K562 (cell line): Measurements from ENCODE around the gene PSRC1. TPM values are rescaled to one million over a fixed set of nuclear protein-coding genes. Genes with fewer than 3 reads are reported as not detected.

Experiments
- BRF1 ChIP-seq: IDR thresholded peaks from 3 replicates; pipeline ENCODE4 v1.6.1; 2011; ENCODE audit warnings: borderline replicate concordance, mild to moderate bottlenecking; ENCODE audit not compliant: insufficient read length; ENCODE audit errors: extremely low read depth
- CBX3 ChIP-seq, 2 experiments: IDR thresholded peaks; 1 replicate in 1 of 2; 2 replicates in 1 of 2; pipeline ENCODE4 v1.6.1; 2012; ENCODE audit warnings: inconsistent platforms in 2 of 2, low read length in 2 of 2, borderline replicate concordance in 1 of 2, control low read depth in 1 of 2
- CHCHD3 ChIP-seq: fragments of 250-450 bp; sonication (Bioruptor Pico); IDR thresholded peaks from 2 replicates; pipeline ENCODE4 v2.1.2; 2022; ENCODE audit warnings: mild to moderate bottlenecking
- CHD2 ChIP-seq: IDR thresholded peaks from 2 replicates; pipeline ENCODE4 v1.6.1; 2011; ENCODE audit warnings: low read depth, low read length
- KAT7 ChIP-seq: sonication (generic); formaldehyde crosslinking; IDR thresholded peaks from 2 replicates; pipeline ENCODE4 v1.8.0; 2022; ENCODE audit warnings: missing genetic modification reagents, mild to moderate bottlenecking, borderline replicate concordance
- KLF13 ChIP-seq: fragments of 450-650 bp; IDR thresholded peaks from 2 replicates; pipeline ENCODE4 v1.6.1; 2016; ENCODE audit warnings: missing genetic modification characterization, low read depth, mild to moderate bottlenecking, missing compliant biosample characterization, moderate library complexity, borderline replicate concordance
- MED1 ChIP-seq: sonication (generic); formaldehyde crosslinking; IDR thresholded peaks from 2 replicates; pipeline ENCODE4 v1.8.1; 2023; ENCODE audit warnings: missing genetic modification reagents, borderline replicate concordance
- PHF21A ChIP-seq: fragments of 450-650 bp; IDR thresholded peaks from 2 replicates; pipeline ENCODE4 v1.6.1; 2017; ENCODE audit warnings: low read depth, borderline replicate concordance
- SIN3A ChIP-seq, 2 experiments: fragments of 150-350 bp in 1 of 2; IDR thresholded peaks; 2 replicates each; pipeline ENCODE4 v1.6.1; 2011 to 2016; ENCODE audit warnings: borderline replicate concordance in 2 of 2, low read depth in 2 of 2, low read length in 2 of 2, mild to moderate bottlenecking in 2 of 2, moderate library complexity in 2 of 2; ENCODE audit not compliant: control insufficient read depth in 1 of 2
- SPI1 ChIP-seq: IDR thresholded peaks from 2 replicates; pipeline ENCODE4 v1.6.1; 2011; ENCODE audit warnings: low read depth, low read length, control low read depth, borderline replicate concordance
- TCFL5 ChIP-seq: fragments of 250-450 bp; sonication (Bioruptor Pico); conservative IDR thresholded peaks from 2 replicates; pipeline ENCODE4 v1.6.1; 2021; ENCODE audit warnings: mild to moderate bottlenecking, moderate library complexity, matching md5 sums
- TSC22D4 ChIP-seq: fragments of 450-650 bp; IDR thresholded peaks from 2 replicates; pipeline ENCODE4 v1.6.1; 2016; ENCODE audit warnings: missing genetic modification characterization, missing biosample characterization, control low read depth
- ZBTB1 ChIP-seq: sonication (generic); formaldehyde crosslinking; IDR thresholded peaks from 2 replicates; pipeline ENCODE4 v1.8.1; 2023; ENCODE audit warnings: missing genetic modification reagents, low read depth, mild to moderate bottlenecking, borderline replicate concordance
- ZFX ChIP-seq: sonication (generic); formaldehyde crosslinking; IDR thresholded peaks from 2 replicates; pipeline ENCODE4 v1.8.0; 2022; ENCODE audit warnings: mild to moderate bottlenecking, missing genetic modification reagents, moderate library complexity
- ZNF124 ChIP-seq: sonication (generic); formaldehyde crosslinking; IDR thresholded peaks from 2 replicates; pipeline ENCODE4 v1.8.1; 2022; ENCODE audit warnings: missing genetic modification reagents
- ZNF717 ChIP-seq: fragments of 250-450 bp; sonication (Bioruptor Pico); IDR thresholded peaks from 2 replicates; pipeline ENCODE4 v1.5.0; 2021
- polyA plus RNA-seq, 8 experiments: library from polyadenylated mRNA; depleted of rRNA in 4 of 8; stranded (reverse) in 5 of 8; unstranded in 3 of 8; fragments of >200 nt; fragmentation: Nextera tagmentation in 2 of 8; fragmentation: Illumina TruSeq in 1 of 8; extraction: Ambion mirVana in 2 of 8; extraction: Trizol in 1 of 8; gene quantifications; 2 replicates each; pipeline versions ENCODE4 v1.2.1 to v1.2.3, GENCODE V29; 2011 to 2014; ENCODE audit warnings: inconsistent platforms in 1 of 8, missing spikeins in 1 of 8
- total RNA-seq, 7 experiments: library from RNA; depleted of rRNA in 6 of 7; stranded (reverse); fragments of >200 nt in 6 of 7; fragmentation: Illumina TruSeq in 2 of 7; extraction: Trizol in 2 of 7; gene quantifications; 2 replicates each; pipeline versions ENCODE4 v1.2.1 to v1.2.3, GENCODE V29; 2011 to 2021; ENCODE audit warnings: low replicate concordance in 1 of 7
- TF ChIP-seq, protein P1 (sequence below), 2 experiments: fragments of 200-800 bp in 1 of 2; sonication (Bioruptor generic) in 1 of 2; sonication (generic) in 1 of 2; formaldehyde crosslinking in 1 of 2; IDR thresholded peaks in 1 of 2; conservative IDR thresholded peaks in 1 of 2; 2 replicates each; pipeline versions ENCODE4 v1.5.0 to v1.6.1; 2016 to 2020; ENCODE audit warnings: missing compliant biosample characterization in 1 of 2, missing genetic modification characterization in 1 of 2, missing genetic modification reagents in 1 of 2
- TF ChIP-seq, protein P2 (sequence below): fragments of 450-650 bp; IDR thresholded peaks from 2 replicates; pipeline ENCODE4 v1.6.1; 2017; ENCODE audit warnings: mild to moderate bottlenecking, moderate library complexity
- TF ChIP-seq, protein P3 (sequence below), 2 experiments: fragments of 450-650 bp in 1 of 2; sonication (generic) in 1 of 2; formaldehyde crosslinking; conservative IDR thresholded peaks; 2 replicates each; pipeline versions ENCODE4 v1.4.0 to v1.8.1; 2020 to 2022; ENCODE audit warnings: mild to moderate bottlenecking in 1 of 2, missing genetic modification reagents in 1 of 2
- TF ChIP-seq, protein P4 (sequence below), 2 experiments: fragments of 450-650 bp; conservative IDR thresholded peaks; 2 replicates each; pipeline ENCODE4 v1.6.1; 2017; ENCODE audit warnings: mild to moderate bottlenecking in 2 of 2, moderate library complexity in 2 of 2

The PSRC1 gene
- total and polyA plus RNA-seq, 9 of the 15 experiments (the other 6 are each of a cell fraction or from before 2014, with no cell fraction given): 6.5 to 65.2 (median 39.3) TPM

DNA sequence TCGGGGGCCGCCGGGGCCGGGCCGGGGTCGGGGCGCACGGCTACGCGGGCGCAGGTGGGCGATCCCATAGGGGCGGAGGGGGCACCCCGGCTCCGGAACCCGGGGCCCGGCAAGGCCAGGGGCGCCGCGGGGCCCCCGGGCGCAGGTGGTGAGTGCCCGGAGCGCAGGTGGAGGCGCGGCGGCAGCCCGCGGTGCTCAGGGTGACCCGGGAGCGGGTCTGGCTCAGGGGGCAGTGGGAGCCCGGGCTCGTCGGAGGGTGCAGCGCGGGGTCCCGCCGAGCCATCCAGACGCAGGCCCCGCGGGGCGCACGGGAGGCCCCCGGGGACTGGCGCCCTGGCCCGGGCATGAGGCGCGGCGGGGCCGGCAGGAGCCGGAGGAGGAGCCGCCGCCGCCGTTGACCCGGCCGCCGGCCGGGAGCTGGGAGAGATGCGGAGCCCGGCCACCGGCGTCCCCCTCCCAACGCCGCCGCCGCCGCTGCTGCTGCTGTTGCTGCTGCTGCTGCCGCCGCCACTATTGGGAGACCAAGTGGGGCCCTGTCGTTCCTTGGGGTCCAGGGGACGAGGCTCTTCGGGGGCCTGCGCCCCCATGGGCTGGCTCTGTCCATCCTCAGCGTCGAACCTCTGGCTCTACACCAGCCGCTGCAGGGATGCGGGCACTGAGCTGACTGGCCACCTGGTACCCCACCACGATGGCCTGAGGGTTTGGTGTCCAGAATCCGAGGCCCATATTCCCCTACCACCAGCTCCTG, 33.1 kb downstream of the PSRC1 start (continued):
- TF ChIP-seq, protein P1, sequence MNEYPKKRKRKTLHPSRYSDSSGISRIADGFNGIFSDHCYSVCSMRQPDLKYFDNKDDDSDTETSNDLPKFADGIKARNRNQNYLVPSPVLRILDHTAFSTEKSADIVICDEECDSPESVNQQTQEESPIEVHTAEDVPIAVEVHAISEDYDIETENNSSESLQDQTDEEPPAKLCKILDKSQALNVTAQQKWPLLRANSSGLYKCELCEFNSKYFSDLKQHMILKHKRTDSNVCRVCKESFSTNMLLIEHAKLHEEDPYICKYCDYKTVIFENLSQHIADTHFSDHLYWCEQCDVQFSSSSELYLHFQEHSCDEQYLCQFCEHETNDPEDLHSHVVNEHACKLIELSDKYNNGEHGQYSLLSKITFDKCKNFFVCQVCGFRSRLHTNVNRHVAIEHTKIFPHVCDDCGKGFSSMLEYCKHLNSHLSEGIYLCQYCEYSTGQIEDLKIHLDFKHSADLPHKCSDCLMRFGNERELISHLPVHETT (CRISPR knock-in tag; conservative IDR thresholded peaks at IDR 0.05 in 1 of 2, IDR thresholded peaks at IDR 0.05 in 1 of 2): no peak
- TF ChIP-seq CHCHD3 (CRISPR knock-in tag): no peak
- TF ChIP-seq, protein P2, sequence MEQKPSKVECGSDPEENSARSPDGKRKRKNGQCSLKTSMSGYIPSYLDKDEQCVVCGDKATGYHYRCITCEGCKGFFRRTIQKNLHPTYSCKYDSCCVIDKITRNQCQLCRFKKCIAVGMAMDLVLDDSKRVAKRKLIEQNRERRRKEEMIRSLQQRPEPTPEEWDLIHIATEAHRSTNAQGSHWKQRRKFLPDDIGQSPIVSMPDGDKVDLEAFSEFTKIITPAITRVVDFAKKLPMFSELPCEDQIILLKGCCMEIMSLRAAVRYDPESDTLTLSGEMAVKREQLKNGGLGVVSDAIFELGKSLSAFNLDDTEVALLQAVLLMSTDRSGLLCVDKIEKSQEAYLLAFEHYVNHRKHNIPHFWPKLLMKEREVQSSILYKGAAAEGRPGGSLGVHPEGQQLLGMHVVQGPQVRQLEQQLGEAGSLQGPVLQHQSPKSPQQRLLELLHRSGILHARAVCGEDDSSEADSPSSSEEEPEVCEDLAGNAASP: no peak
- TF ChIP-seq CHD2: no peak
- TF ChIP-seq CBX3 (IDR thresholded peaks at IDR 0.05; ENCODE audit: borderline replicate concordance in 1 of 2, low read length in 2 of 2): no peak
- no peak for TF ChIP-seq MED1
- no peak for TF ChIP-seq ZNF717 (CRISPR knock-in tag)
- TF ChIP-seq KAT7: peak; percentile 39; the same call in 1 of the 2 replicates
- TF ChIP-seq ZNF124 (CRISPR knock-in tag): no peak
- no peak for TF ChIP-seq BRF1
- no peak for TF ChIP-seq TSC22D4
- TF ChIP-seq, protein P3, sequence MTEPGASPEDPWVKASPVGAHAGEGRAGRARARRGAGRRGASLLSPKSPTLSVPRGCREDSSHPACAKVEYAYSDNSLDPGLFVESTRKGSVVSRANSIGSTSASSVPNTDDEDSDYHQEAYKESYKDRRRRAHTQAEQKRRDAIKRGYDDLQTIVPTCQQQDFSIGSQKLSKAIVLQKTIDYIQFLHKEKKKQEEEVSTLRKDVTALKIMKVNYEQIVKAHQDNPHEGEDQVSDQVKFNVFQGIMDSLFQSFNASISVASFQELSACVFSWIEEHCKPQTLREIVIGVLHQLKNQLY (CRISPR knock-in tag; conservative IDR thresholded peaks at IDR 0.05): no peak
- no peak for TF ChIP-seq PHF21A
- no peak for TF ChIP-seq SIN3A (IDR thresholded peaks at IDR 0.05; ENCODE audit: borderline replicate concordance in 2 of 2, control insufficient read depth in 1 of 2, low read depth in 2 of 2, low read length in 2 of 2)
- TF ChIP-seq SPI1: no peak
- TF ChIP-seq ZBTB1 (CRISPR knock-in tag): no peak
- TF ChIP-seq ZFX: peak; percentile 46
- no peak for TF ChIP-seq KLF13 (tag)
- TF ChIP-seq TCFL5 (CRISPR knock-in tag): no peak
- TF ChIP-seq, protein P4, sequence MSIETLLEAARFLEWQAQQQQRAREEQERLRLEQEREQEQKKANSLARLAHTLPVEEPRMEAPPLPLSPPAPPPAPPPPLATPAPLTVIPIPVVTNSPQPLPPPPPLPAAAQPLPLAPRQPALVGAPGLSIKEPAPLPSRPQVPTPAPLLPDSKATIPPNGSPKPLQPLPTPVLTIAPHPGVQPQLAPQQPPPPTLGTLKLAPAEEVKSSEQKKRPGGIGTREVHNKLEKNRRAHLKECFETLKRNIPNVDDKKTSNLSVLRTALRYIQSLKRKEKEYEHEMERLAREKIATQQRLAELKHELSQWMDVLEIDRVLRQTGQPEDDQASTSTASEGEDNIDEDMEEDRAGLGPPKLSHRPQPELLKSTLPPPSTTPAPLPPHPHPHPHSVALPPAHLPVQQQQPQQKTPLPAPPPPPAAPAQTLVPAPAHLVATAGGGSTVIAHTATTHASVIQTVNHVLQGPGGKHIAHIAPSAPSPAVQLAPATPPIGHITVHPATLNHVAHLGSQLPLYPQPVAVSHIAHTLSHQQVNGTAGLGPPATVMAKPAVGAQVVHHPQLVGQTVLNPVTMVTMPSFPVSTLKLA (conservative IDR thresholded peaks at IDR 0.05): no peak
